Ascending aorta (tissue), 2 donors: ENCODE results near the gene RNF151. TPM values are rescaled to one million over a fixed set of nuclear protein-coding genes. Genes with fewer than 3 reads are reported as not detected.

ENCODE experiments used
- DNase-seq, 2 donors: peaks; one replicate each; pipeline ENCODE4 v3.0.0-alpha.2; 2019; ENCODE audit warnings: low spot score in 2 of 2
- H3K27ac ChIP-seq, 2 donors: fragments of 200-600 bp; sonication (generic); one replicate each; pipeline ENCODE4 v1.5.1; 2016 to 2017; ENCODE audit warnings: mild to moderate bottlenecking in 1 of 2
- H3K27me3 ChIP-seq: fragments of 200-600 bp; sonication (generic); one replicate; pipeline ENCODE4 v1.5.1; 2017
- H3K36me3 ChIP-seq, 2 donors: fragments of 200-600 bp; sonication (generic); one replicate each; pipeline ENCODE4 v1.5.1; 2016
- H3K4me1 ChIP-seq, 2 donors: fragments of 200-600 bp; sonication (generic); one replicate each; pipeline ENCODE4 v1.5.1; 2016 to 2017; ENCODE audit warnings: mild to moderate bottlenecking in 1 of 2
- H3K4me3 ChIP-seq, 2 donors: fragments of 200-600 bp; sonication (generic); one replicate each; pipeline ENCODE4 v1.5.1; 2016 to 2017; ENCODE audit warnings: mild to moderate bottlenecking in 1 of 2
- H3K9me3 ChIP-seq, 2 donors: fragments of 200-600 bp; sonication (generic); one replicate each; pipeline ENCODE4 v1.5.1; 2016
- intact Hi-C: fragments of 100-400 bp; cut with DNase I; formaldehyde crosslinking; loops from one replicate; pipeline ENCODE4 v1.15.1; 2023
- total RNA-seq: library from RNA; depleted of rRNA; stranded (reverse); fragments of >200 nt; gene quantifications from one replicate; pipeline ENCODE4 v1.1.0, GENCODE V29; 2016
- TF ChIP-seq, protein P1 (sequence below), 3 experiments: fragments of 200-600 bp in 2 of 3; fragments of 450-650 bp in 1 of 3; sonication (generic) in 2 of 3; IDR thresholded peaks; one replicate each; pipeline ENCODE4 v1.5.1; 2016 to 2019; ENCODE audit warnings: antibody characterized with exemption in 3 of 3, mild to moderate bottlenecking in 1 of 3, moderate library complexity in 1 of 3

Gene RNF151
- total RNA-seq, 1 donor from 2014 or later, result not detected

DNA sequence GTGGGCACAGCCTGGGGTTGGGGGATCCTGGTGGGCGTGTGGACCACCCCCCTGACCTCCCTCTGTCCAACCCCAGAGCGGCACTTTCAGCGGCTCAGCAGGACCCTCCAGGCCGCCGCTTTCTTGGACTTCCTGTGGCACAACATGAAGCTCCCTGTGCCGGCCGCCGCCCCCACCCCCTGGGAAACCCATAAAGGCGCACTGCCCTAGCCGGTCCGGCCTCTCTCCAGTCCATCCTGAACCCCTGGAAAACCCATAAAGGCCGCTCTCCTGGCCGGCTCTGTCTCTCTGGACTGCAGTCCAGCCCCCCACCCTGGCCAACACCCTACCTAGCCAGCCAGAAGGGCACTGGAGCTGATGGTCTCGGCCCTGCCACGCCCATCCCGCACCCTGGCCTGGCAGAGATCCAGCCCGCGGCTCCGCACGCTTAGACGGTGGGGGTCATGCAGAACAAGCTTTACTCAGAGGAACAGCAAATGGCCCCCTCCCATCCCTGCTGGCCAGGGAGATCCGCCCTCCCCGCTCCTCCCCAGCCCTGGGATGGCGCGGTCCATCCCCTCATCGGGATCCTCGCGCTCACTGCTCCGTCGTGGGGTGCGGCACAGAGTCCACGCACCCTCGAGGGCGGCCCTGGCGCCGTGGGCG lies 11.9 kb downstream of the RNF151 start:
- intact Hi-C loops, result no loop called here
- H3K9me3 ChIP-seq, result no peaks in the 10 kb centered on the region
- H3K36me3 ChIP-seq, result peaks cover 43 to 49% of the 10 kb centered on the region in 2 donors
- no peak overlapping the region for H3K27ac ChIP-seq
- peaks cover 17% of the 10 kb centered on the region for H3K27me3 ChIP-seq
- TF ChIP-seq, protein P1, sequence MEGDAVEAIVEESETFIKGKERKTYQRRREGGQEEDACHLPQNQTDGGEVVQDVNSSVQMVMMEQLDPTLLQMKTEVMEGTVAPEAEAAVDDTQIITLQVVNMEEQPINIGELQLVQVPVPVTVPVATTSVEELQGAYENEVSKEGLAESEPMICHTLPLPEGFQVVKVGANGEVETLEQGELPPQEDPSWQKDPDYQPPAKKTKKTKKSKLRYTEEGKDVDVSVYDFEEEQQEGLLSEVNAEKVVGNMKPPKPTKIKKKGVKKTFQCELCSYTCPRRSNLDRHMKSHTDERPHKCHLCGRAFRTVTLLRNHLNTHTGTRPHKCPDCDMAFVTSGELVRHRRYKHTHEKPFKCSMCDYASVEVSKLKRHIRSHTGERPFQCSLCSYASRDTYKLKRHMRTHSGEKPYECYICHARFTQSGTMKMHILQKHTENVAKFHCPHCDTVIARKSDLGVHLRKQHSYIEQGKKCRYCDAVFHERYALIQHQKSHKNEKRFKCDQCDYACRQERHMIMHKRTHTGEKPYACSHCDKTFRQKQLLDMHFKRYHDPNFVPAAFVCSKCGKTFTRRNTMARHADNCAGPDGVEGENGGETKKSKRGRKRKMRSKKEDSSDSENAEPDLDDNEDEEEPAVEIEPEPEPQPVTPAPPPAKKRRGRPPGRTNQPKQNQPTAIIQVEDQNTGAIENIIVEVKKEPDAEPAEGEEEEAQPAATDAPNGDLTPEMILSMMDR (IDR thresholded peaks at IDR 0.05), result no peak
- peaks cover 4% of the 10 kb centered on the region in 2 donors for H3K4me1 ChIP-seq
- DNase-seq, result no peak
- no peak overlapping the region for H3K4me3 ChIP-seq

DNA sequence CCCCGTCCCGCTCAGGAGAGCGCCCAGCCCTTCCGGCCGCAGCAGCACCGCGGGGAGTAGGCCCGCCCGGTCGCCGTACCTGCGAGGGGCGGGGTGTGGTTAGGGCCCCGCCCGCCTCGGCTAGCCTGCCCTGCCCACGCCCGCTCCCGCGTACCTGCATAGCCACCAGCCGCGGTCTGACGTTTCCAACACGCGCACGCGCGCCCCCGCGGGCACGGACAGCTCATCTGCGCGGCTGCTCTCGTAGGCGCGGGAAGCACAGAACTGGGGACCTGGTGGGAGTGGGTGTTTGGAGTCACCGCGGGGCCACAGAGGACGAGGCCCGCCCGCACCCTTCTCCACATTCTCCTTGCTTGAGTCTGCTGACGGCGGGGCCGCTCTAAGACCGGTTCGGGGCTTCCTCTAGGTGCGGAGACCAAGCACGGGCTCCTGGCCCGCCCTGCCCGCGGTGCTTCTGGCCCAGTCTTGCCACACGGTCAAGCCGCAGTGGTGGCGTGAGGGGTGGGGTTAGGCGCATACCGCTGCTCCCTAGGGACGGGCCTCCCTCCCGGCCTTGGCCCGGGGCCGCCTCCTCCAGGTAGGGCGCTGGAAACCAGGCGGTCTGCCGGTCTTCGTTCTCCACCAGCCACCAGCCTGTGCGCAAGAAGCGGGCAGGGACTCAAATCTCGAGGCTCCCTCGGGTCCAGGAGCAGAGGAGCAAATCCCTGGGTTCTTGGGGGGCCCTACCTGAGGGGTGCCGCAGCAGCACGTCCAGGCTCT lies 12.8 kb downstream of the RNF151 start:
- Histone ChIP-seq H3K36me3 (peaks cover 42 to 45% of the 10 kb centered on the region in 2 donors), H3K27me3 (peaks cover 17% of the 10 kb centered on the region), H3K4me1 (peaks cover 4% of the 10 kb centered on the region in 2 donors), H3K4me3 (no peak overlapping the region), H3K9me3 (no peaks in the 10 kb centered on the region), H3K27ac (no peak overlapping the region)
- DNase-seq, result no peak
- intact Hi-C loops, result no loop called here
- TF ChIP-seq, protein P1 (IDR thresholded peaks at IDR 0.05), result no peak

DNA sequence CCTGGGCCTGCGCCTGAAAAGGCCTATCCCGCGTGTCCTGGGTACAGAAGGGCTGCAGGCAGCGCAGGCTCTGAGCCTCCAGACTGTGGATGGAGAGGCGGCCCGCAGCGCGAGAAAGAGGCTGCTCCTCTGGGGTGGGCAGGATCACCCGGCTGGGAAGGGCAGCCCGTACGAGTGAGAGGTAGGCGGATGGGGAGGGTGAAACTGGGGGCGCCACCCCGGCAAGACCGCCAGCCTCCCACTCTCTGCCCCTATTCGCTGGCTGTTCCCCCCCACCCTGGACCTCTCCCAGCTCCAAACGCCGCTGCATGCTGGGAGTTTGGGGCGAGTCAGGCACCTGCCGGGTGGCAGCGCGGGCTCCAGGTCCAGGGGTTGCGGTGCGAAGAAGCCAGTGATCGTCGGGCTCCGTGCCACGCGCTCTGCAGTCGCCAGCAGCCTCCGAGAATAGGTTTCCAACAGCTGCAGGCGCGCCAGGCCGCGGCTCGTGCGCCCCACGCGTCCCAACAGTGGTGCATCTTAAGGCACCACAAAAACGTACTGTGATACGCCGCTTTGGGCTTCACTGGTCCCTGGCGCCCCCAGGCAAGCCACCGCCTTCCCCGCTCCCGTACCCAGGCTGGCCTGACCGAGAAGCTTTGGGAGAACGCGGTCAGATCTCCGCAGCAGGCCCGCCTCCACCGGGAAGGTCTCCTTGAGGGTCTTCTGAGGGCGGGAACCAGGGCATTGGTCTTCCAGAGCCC lies 13.5 kb downstream of the RNF151 start:
- no peak for DNase-seq
- Histone ChIP-seq H3K36me3 (peaks cover 34 to 38% of the 10 kb centered on the region in 2 donors), H3K4me1 (peaks cover 8 to 11% of the 10 kb centered on the region in 2 donors), H3K27me3 (peaks cover 17% of the 10 kb centered on the region), H3K27ac (no peak overlapping the region), H3K9me3 (no peaks in the 10 kb centered on the region), H3K4me3 (no peak overlapping the region)
- TF ChIP-seq, protein P1 (IDR thresholded peaks at IDR 0.05), result no peak
- intact Hi-C loops, result no loop called here

DNA sequence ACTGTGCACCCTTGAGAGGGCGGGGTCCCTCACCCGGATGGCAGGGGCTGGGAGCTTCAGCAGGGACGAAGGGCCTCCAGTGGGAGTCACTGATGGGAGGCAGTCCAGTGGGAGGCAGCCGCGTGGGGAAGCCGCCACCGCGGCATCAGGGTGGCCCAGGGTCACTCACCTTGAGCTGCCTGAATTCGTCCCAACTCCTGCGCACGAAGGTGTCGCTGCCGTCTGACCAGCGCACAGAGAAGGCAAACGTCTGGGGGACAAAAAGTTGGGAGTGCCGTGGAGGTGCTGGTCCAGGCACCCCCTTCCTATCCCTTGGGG lies 14.1 kb downstream of the RNF151 start:
- peaks cover 10 to 16% of the 10 kb centered on the region in 2 donors for H3K4me1 ChIP-seq
- peaks cover 34 to 37% of the 10 kb centered on the region in 2 donors for H3K36me3 ChIP-seq
- intact Hi-C loops, result no loop called here
- TF ChIP-seq, protein P1 (IDR thresholded peaks at IDR 0.05), result no peak
- no peaks in the 10 kb centered on the region for H3K9me3 ChIP-seq
- no peak overlapping the region for H3K4me3 ChIP-seq
- no peak overlapping the region for H3K27ac ChIP-seq
- DNase-seq, result no peak
- peaks cover 17% of the 10 kb centered on the region for H3K27me3 ChIP-seq

DNA sequence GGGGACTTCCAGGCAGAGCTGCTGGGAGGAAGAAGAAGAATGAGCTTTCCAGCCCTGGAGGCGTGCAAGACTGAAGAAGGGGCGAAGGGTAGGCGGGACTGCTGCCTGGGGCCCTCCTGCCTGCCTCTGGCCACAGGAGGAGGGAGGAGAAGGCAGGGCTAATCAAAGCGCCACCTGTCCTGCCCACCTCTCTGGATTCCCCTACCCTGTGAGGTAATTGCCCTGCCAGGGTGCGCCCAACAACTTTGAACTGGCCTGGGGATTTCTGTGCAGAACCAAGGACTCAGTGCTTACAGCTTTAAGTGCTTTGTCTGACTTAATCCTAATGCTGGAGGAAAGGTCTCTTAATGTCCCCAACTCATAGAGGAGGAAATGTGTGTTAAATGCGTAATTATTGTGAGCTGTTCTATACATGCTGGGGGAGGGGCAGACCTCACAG lies 14.8 kb downstream of the RNF151 start, which contains the start of gene NOXO1:
Gene NOXO1, minus strand, starts transcription at position 72 of the 439 bp plus-strand sequence. CDS start 290 bp downstream, outside the sequence.
- DNase-seq, result no peak
- intact Hi-C loops, result no loop called here
- Histone ChIP-seq H3K27me3 (peaks cover 17% of the 10 kb centered on the region), H3K4me3 (no peak within 1 kb of the TSS), H3K9me3 (no peaks in the 10 kb centered on the region), H3K27ac (no peak within 1 kb of the TSS), H3K4me1 (peaks cover 10 to 16% of the 10 kb centered on the region in 2 donors), H3K36me3 (peaks cover 34 to 37% of the 10 kb centered on the region in 2 donors)
- TF ChIP-seq, protein P1 (IDR thresholded peaks at IDR 0.05), result no peak
